Stimulated activated CD4-positive, alpha-beta T cell treated with anti-CD3 and anti-CD28 coated beads, Interleukin-15, amount 100 ng/mL, for 1 hour (primary cell): ENCODE measurements around the gene GRIK1.
"Not testable (repeated sequence)": the region's sequence is repeated elsewhere in the genome, so short reads cannot be mapped to it uniquely, and the experiment has no call there.

ENCODE experiments used
- DNase-seq, 2 donors: peaks; one replicate each; pipeline ENCODE4 v3.0.0-alpha.2; 2020; ENCODE audit warnings: low read depth in 1 of 2, low spot score in 1 of 2

Gene GRIK1

GRCh38 chr21:29939924-29940275 is at the start of gene GRIK1:
Gene GRIK1, minus strand, starts transcription at chr21:29939996.
- DNase-seq, result no peak

DNA sequence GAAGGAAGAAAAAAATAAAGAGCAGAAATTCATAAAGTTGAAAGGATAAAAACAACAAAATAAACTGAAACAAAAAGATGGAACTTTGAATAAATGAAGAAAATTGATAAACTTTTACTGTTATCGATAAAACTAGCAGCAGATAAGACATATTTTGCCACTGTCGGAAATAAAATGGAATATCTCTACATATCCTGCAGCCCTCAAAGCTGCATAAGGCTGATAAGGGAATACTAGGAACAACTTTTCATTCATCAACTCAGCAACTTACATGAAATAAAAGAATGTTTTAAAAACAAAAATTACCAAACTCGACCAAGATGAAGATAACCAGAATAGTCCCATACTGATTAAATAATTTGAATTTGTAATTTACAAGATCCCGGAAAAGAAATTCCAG is 48.0 kb upstream of the GRIK1 start:
- DNase-seq, result no peak

- no peak for DNase-seq
Measured at GRCh38 chr21:29985866-29986265, 46.1 kb upstream of the GRIK1 start.

DNA sequence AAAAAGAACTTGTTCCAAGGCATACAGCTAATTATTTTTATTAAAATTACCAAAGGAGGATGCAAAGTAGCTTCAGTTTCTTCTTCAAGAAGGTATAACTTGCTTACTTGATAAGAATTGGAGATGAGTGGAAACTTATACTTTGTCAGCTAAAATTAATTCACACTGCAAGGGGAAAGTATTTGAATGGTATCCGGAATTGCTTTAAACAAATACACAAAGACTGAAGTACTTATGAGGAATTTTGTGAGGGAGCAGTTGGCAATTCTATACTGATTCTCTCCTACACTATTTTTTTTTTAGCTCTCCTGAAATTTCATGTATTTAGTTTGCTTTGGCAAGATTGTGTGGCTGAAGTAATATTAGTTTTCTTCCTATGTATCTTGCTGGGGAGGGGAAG is 39.2 kb upstream of the GRIK1 start:
- DNase-seq, result no peak

DNA sequence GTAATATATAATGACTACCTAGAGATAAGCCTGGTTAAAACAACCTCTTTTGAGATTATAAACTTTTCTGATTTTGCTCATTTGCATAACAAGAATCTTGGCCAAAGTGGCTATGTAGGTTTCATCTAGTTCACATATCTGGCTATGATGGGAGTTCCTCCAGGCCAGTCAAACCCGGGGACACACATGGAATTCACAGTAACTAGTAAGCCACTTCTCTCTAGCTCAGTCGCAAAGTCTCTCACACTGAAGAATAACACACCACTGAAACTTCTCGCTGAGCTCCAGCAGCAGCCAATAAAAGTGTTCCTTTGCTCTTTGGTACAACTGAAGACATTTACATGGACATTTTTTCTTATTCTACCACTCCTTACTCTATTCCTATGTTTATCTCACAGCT is 36.0 kb upstream of the GRIK1 start:
- DNase-seq, result no peak

- DNase-seq, result no peak
Measured at GRCh38 chr21:29973258-29973657, 33.5 kb upstream of the GRIK1 start.

- DNase-seq, result no peak
Measured at GRCh38 chr21:29961291-29962027, 21.7 kb upstream of the GRIK1 start.

GRCh38 chr21:29958551-29958950 is 18.8 kb upstream of the GRIK1 start:
- no peak for DNase-seq

DNA sequence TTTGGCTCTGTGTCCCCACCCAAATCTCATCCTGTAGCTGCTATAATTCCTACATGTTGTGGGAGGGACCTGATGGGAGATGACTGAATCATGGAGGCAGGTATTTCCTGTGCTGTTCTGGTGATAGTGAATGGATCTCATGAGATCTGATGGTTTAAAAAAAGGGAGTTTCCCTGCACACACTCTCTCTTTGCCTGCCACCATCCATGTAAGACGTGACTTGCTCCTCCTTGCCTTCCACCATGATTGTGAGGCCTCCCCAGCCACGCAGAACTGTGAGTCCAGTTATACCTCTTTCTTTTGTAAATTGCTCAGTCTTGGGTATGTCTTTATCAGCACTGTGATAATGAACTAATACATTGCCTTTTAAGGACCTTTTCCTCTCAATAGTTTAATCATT is 18.2 kb upstream of the GRIK1 start:
- not testable (repeated sequence) for DNase-seq

- DNase-seq, result no peak
Measured at GRCh38 chr21:29953690-29954089, 13.9 kb upstream of the GRIK1 start.

DNA sequence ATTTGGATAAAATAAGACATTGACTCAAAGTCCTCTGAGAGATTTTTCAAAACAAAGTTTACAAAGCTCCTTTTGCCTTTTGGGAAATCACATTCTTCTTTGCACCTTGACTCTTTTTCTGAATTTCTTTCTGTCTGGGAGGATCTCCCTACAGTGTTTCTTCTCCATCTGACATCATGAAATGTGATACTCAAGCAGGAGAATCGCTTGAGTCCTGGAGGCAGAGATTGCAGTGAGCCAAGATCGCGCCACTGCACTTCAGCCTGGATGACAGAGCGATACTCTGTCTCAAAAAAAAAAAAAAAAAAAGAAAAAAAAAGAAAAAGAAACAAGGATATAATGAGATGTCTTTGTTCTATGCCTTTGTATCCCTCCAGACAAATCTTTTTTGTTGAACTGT is 13.3 kb upstream of the GRIK1 start:
- DNase-seq, result no peak

DNA sequence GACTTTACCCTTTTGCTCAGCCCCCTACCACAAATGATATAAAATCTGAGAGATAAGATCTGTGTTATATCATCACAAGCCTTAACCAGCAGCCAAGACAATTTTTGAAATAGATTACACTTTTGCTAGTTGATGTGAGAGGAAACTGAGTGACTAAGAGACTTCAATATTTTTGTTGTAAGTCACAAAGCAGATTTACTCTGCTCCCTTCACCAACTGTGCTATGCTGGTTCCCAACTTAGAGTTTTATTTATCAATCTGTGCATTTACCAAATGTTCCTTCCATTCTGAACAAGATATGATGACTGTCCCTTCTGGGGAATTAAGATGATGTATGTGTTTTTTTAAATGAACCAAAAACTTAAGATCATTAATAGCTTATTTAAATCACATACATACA is 12.1 kb upstream of the GRIK1 start:
- DNase-seq, result no peak

DNA sequence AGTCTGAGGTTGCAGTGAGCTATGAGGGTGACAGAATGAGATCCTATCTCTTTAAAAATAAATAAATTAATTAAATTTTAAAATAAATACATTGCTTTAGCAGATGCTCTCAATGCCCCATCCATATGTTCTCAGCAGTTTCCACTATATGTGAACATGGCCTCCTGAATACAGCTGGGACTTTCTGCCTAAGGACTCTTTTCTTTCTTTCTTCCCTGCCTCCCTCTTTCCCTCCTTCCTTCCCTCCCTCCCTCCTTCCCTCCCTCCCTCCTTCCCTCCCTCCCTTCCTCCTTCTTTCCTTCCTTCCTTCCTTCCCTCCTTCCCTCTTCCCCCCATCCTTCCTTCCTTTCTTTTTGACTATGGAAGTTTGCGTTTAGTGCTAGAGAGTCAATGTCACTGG is 10.2 kb upstream of the GRIK1 start:
- DNase-seq, result no peak

DNA sequence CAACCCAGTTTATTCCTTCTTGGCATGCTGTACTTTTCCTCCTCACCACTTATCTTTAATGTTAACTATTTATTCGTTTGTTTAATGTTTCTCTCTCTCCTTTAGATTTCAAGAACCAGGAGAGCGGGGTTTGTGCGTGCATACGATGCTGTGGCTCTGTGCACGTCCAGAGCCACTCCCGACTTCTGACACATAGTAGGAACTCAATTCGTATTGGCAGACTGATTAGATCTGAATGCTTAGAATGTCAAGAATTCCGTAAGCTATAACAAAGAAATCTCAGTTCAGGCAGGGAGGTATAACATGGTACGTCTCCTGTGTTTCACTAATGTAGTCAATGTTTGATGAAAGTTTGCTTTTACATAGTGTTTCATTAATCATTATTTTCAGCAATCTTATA is 7.3 kb upstream of the GRIK1 start:
- no peak for DNase-seq

DNA sequence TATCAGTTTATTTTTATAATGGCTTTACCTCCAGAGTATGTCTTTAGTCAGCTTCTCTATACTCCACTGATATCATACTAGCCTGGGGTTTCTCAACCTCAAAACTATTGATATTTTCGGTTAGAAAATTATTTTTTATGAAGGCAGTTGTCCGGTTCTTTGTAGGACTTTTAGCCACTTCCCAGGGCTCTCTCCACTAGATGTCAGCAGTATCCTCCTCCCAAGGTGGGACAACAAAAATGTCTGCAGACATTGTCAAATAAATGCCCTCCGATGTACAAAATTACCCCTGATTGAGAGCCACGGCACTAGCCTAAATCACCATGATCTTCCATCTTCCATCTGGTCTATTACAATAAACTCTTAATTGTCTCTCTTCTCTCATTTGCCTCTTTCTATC is 4.1 kb upstream of the GRIK1 start:
- DNase-seq, result no peak

- DNase-seq, result no peak
Measured at GRCh38 chr21:29942034-29942433, 2.2 kb upstream of the GRIK1 start.

DNA sequence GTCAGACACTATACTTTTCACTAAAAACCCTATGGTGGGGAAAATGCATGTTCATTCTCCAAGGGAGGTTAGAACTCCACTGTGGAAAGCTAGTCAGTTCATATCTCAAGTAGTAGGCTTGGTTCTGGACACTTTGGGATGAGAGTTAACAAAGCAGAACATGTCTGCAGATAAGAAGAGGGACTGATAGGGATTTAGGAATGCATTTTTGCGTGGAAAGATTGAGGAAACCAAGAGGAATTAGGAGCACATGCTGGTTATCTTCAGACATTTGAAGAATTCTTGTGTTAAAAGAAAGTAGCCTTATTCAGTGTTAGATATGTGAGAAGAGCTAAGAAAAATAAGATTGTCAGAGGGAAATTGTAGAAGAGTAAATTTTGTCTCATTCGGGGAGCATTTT is 1.2 kb upstream of the GRIK1 start:
- DNase-seq, result no peak

- DNase-seq, result no peak
Measured at GRCh38 chr21:29940361-29940760, 565 bp upstream of the GRIK1 start.

DNA sequence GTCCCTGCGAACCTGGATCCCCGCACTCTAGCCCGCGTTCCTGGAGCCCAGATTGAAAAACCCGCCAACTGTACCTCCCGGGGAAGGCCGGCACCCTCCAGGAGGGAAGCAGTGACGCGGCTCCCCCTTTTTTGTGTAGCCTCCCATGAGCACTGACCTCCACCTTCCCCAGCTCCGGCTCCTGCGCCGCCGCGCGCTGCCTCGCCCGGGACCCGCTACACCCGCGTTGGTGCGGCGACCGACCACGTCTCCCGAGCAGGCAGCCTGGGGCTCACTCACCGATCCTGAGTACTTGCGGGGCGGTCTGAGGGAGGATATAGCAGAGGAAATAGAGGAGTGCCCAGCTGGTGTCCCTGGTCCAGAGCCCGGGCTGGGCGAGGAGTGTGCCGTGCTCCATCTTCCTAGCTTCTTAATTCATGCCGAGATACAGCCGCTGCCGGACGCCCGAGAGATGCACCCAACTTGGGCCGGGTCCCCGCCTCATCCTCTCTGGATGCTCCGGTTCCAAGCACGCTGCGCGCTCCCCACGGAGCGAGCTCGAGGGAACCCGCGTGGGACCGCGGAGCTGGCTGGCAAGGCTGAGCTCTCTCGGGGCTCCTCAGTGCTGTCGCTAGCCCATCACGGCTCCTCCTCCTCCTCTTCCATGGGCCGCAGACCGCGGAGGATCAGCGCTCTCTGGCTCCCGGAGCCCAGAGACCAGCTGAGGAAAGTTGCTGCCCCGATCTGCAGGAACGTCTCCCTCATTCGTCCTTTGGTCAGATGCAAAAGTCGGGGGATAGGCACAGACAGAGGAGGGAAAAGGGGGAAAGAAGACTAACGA is 482 bp downstream of the GRIK1 start:
- no peak for DNase-seq

DNA sequence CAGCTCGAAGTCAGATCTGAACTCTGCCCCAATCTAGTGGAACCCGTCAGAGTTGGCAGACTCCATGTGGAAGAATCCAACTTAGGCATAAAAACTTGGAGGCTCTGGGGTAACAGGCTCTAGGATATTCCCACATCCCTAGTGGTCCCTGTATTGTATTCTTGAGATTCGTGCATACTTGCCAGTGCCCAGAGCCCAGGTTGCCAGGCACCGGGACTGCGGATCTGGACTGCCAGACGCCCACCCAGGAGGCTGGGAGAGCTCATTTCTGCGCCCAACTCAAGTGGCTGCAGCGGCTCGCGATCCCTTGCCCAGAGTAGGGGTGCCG is 1.1 kb downstream of the GRIK1 start:
- no peak for DNase-seq

GRCh38 chr21:29933088-29933487 is 6.7 kb downstream of the GRIK1 start:
- DNase-seq, result no peak

GRCh38 chr21:29928537-29928936 is 11.3 kb downstream of the GRIK1 start:
- DNase-seq, result no peak

- no peak for DNase-seq
Measured at GRCh38 chr21:29920938-29921337, 18.9 kb downstream of the GRIK1 start.
